GM21526 (cell line): ENCODE data around the gene ZNF423.

ENCODE experiments used
- ATAC-seq: cut with Tn5 transposase; IDR thresholded peaks from one replicate; pipeline ENCODE4 v1.9.1; 2021; ENCODE audit warnings: moderate library complexity; ENCODE audit not compliant: unreplicated experiment, low FRiP score

Gene ZNF423

DNA sequence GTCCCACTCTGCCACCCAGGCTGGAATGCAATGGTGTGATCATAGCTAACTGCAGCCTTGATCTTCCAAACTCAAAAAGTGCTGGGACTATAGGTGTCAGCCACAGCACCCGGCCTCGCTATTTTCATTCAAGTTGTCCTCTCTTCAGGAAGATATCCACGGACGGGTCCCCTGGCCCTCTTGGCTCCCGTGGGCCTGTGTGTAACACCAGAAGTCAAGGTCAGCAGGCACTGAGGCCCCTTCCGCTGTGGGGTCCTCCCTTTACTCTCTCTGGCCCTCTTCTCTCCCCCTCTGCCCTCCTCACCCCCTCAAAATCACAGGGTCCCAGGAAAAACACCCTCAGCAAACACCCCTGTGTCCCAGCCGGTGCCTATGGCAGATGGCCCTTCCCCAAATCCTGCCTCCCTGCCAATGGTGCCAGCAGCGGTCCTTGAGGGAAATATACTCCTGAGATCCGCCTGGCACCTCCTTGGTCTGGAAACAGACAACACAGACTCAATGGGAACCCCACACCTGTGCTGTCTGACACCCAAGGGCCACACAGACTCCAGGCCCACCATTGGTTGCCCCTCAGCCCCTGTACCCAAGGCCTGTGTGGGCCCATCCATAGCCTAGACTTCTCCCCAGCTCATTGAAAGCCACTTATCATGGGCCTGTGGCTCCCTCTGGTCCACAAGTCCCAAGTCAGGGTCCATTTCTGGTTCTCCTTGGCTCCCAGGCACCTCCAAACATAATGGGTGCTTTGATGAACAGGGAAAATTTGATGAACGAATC is 221.5 kb downstream of the ZNF423 start:
- ATAC-seq: no peak

DNA sequence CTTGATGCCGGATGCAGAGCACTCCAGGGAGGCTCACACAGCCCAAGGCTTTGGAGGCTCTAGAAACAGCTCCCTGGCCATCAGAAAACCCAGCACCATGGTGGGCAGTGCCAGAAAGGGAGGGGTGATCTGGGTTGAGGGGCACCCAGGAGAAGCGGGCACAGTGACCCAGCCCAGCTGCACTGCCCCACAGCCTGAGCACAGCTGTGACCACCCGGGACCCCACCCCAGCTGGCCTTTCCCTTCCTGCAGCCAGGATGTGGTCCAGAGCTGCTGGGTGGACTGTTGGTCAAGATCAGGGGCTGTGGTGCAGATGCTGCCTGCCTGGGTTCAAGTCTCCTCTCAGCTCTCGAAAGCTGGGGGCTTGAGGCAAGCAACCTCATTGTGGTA is 223.1 kb downstream of the ZNF423 start:
- no peak for ATAC-seq

DNA sequence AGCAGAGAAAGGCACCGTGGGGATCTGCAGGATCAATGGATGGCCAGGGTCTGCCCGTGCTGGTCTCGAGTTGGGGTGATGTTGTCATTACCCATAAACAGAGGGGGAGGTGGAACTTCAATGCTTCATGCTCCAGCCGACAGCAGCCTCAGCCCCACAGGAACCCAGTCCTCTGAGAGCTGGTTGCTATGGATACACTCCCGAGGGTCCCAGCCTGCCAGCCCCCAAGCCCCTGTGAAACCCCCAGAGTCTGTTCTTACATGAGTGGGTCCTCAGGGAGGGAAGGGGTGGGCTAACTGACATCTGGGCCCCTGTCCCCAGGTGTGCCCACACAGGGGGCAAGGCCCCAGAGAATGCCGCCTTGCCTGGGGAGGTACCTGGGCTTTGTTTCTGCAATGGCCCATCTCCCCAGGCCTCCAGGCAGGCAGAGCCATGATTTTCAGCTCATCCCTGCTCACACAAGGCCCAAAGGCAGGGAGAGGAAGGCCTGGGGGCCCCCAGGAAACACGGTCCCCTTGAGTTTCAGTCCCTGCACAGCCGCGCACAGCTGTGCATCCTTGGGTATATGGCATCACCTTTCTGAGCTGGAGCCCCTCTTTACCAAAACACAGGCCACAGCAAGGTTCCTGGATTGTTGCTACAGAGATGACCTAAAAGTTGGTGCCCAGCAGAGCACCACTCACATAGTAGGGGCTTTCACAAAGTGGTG is 223.7 kb downstream of the ZNF423 start:
- ATAC-seq: no peak

DNA sequence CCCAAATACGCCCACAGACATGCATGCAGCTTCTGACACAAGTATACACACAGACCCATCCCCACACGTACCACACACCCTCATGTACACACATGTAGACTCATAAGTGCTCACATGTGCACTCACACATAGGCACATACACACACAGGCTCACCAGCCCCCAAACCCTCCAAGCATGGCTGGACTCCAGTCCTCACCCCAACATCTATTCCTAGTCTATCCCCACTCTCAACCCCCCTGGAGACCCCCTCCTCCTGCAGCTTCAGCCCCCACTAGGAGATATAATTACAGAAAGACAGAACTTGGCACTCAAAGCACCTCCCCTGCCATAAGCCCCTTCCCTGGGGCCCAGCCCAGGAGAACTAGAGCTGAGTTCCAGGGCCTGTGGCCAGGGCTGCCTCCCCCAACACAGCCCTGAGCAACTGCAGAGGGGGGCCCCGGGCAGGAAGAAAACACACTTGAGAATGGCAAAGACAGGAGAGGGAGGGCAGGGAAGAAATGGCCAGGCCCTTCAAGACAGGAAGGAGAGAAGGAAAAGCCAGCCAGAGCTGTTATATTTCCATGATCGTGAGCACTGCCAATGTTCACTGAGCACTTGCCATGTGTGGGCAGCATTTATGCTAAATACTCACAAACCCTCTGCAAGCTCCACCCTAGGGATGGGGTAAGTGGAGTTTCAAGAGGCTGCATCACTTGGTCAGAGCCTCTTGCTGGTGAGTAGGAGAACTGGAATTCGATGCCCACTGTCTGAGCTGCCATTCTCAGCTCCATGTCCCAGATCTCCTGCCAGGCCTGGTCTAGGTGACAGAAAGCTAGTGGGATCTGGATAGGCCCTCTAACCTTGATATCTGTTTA is 224.5 kb downstream of the ZNF423 start:
- no peak for ATAC-seq

DNA sequence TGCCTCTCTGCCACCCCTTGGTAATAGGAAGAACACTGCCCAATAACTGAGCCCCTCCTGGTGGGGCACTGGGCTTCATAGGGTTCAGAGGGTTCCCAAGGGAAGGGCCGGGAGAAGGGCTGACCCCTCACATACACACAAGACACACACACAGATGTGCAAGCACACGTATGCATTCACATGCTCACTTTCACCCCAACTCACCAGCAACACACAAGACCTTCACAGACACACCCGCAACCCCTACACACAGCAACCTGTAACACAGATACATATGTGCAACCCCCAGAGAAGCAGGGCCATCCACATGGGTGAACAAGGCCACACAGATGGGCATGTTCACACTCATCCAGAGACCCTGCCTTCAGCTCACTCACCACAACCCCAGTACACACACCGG is 225.1 kb downstream of the ZNF423 start:
- no peak for ATAC-seq

DNA sequence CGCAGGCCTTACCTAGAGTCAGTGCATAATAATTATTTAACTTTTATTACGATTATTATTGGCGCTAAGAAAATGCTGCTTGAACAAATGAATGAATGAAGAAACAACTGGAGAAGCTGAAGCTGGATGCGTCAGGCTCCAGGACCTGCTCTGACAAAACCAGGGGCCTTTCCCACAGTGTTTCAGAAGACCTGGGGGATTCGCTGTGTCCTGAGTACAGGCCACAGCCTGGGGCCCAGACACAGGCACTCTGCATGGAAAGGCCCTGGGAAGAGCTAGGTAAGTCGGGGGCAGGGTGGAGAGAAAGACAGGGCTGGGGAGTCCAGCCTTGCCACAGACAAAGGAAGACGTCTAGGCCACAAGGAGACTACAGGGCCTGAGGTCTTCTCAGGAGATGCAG is 226.1 kb downstream of the ZNF423 start:
- no peak for ATAC-seq

DNA sequence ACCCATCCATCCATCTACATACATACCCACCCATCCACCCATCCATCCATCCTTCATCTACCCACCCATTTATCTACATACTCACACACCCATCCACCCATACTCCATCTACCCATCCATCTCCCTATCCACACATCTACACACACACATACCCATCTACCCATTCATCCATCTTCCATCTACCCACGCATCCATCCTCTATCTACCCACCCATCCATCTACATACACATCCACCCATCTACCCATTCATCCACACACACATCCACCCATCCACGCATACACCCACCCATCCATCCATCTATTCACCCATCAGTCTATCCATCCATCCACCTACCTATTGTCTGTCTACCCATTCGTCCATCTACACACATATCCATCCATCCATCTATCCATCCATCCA is 227.8 kb downstream of the ZNF423 start:
- no peak for ATAC-seq

DNA sequence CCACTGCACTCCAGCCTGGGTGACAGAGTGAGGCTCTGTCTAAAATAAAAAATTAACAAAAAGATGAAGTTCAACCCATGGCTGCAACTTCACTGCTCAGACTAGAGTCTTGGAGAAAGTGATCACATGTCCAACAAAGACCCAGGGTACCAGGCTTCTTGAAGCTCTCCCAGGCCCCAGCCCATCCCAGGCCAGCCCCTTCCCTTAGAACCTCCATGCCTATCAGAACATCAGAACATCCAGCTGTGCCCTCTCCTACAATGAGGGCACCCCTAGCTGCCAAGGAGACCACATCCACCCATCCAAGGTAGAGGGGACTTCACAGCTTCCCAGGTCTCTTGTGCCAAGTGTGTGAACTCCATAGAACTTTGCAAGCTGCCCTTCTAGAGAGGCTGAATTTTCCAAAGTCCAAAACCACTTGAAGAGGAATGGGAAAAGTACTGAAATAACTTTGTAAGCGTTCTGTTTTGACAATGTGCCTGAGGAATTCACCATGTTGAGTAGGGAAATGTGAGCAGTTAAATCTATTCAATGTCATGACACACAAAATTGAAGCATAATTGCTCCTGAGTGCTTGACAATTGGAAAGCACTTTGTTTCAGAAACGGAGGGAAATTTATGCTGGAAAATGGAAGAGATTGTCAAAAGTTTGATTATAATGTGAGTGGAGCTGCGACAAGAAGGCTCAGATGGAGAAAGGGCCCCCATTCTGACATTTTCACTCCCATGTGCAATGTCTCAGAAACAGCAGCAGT is 230.4 kb downstream of the ZNF423 start:
- ATAC-seq: no peak

DNA sequence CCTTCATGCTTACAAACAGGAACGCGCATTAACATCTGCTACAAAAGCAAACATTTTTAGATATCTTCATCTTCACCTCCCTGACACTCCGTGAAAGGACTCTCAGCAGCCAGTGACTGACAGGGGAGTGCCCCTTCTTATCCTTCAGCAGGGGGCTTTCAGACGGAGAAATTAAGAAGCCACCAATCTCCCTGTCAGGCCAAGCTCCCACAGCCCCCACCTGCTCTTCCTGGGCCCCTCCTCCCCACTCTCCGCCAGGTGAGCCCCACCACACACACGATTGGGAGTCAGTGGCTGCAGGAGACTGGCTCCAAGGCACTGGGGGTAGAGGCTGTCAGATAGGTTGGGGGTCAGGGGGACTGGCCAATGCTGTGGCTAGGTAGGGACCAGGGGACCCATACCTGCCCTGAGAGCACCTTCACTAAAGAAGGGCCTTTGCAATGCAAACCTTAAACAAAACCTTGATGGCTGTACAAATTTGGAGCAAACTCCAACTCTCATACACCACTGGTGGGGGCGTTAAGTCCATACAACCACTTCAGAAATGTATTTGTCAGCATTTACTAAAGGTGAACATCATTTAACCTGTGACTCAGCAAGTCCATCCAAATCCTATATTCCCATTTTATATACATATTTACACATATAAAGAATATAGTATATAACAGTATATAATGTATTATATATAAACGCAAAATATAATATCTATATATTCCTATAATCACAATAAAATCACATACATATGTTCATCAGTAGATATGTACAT is 232.2 kb downstream of the ZNF423 start:
- no peak for ATAC-seq

DNA sequence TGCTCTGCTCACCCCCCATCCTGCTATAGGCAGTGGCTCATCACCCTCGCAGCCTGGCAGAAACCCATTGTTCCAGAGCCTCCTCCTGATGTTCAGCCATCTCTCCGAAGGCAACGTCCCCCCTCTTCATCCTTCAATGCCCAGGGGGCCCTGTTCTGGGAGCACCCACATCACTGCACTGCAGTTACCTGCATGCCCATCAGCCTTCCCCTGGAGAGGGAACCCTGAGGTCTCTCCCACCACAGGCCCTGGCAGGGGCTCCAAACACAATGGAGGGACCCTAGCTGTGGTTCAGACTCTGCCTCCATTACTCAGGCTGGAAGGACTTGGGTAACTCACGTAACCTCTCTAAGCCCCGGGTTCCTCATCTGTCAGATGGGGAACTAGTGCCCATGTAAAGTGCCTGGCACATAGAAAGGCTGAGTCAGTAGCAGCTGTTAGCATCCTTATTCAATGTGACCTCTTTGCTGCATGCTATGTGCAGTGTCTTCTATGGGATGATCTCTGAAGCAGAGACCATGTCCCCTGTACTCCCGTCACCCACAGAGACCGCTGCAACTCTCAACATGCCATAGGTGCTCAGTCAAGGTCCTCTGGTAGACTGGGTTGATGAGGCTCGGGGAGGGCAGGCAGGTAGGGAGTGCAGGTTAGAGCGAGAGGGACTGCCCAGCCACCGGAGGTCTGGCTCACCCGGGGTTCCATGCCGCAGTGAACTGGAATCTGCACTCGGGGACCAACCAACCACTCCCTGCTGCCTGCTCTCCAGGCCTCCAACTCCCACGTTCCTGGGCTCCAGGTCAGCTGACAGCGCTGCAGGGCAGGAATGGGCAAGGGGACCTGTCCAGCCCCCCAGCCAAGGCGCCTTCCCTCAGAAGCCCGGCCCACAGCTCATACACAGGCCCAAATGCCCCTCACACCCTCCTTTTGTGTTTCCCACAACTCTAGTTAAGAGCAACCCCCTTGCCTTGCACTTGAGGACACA is 233.2 kb downstream of the ZNF423 start:
- no peak for ATAC-seq

DNA sequence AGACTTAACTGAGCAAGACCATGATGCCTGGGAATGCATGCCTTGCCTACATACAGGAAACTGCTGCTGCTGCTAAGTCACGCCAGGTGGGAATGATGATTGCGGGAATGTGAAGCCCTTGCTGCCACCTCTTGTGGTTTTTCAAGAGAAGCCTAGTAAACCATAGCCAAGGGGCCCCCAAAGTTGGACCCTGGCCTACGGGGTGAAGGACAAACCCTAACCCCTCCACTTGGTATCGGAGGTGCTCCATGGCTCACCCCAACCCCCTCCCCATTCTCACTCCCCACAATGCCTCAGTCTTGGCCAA is 233.9 kb downstream of the ZNF423 start:
- no peak for ATAC-seq

DNA sequence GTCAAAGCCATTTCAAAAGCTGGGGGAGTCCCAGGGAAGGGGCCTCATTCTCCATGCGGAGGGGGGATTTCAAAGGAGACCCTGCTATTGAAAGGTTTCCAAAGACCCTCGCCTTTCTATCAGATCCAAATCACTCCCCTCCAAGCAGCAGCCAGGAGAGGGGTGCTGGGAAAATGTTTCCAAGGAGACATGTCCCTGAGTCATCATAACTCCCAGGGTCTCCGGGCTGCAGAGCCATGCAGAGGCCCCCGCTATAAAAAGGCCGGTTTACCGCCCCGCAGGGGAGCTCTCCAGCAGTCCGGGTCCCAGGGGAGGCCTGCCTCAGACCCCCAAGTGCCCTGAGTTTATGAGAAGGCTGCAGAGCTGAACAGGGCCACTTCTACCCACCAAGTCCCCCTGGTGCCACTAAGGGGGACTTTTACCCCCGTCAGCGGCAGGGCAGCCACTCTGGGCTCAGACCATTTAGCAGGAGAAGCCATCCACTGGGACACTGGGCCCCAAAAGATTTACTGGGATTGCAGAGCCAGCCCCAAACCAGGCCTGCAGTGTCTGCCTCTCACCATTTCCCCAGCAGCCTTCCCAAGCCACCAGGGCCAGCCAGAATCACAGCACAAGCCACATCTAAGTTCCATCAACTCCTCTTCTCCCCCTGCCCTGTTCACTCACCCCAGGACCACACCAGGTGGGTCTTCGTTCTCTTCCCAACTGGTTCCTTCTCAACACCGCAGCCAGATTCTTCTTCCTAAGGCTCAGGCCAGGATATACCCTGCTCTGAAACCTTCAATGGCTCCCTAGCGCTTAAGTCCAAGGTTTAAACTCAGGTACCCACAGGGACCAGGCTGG is 234.4 kb downstream of the ZNF423 start:
- ATAC-seq: no peak

DNA sequence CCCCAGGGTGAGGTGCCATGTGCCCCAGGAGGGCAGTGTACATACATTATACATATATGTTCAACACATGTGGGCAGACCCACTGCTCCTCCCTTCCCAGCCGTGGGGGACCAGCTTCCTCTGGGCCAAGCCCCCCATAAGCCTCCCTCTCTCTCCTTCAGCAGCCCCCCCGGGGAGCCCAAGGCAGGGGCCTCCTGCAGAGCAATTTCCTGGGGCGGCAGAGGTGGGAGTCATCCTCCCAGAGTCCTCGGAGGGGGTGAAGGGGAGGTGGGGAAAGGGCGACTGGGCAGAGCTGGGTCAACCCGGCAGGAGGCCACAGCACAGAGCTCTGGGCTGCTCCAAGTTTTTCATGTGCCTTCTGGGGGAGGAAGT is 235.1 kb downstream of the ZNF423 start:
- ATAC-seq: no peak

DNA sequence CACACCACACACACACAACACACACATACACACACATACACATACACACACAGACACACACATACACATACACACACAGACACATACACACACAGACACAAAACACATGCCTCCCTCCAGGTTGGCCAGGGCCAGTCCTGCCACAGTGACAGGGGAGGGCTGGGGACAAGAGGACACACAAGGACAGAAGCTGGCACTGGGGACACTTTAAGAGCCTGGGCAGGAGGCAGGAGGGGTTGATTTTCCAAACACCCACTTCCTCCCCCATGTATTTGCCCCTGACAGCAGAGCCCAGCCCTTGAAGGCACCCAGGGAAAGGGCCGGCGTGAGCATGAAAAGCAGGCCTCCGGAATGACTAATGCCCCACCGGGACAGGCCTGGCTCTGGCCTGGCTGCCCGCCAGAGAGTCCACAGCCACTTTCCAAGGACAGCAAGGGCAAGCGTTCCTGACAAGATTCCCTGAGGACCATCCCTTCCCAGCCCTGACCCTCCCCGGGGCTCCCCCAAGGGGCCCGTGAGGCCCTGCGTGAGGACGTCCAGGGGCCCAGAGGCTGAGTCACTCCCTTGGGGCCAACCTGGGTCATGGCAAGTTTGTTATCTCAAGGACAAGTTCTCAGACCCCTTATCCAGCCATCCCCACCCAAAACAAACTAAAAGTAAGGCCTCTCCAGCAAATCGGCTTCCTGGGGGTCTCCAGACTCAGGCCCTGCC is 235.6 kb downstream of the ZNF423 start:
- ATAC-seq: no peak

DNA sequence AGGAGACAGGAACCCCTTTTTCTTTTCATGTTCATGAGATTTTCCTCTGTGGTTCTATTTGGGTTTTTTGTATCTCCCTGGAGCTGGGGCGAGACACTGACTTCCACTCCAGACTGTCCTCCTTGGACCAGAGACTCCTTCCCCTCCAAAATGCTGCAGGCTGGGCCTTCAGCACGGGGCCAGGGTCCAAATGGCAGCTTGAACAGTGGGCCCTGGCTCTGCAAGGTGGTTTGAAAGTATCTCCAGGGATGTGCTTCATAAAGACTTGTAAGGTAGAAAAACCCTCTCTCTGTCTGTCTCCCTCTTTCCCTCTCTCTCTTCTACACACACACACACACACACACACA is 236.1 kb downstream of the ZNF423 start:
- no peak for ATAC-seq

DNA sequence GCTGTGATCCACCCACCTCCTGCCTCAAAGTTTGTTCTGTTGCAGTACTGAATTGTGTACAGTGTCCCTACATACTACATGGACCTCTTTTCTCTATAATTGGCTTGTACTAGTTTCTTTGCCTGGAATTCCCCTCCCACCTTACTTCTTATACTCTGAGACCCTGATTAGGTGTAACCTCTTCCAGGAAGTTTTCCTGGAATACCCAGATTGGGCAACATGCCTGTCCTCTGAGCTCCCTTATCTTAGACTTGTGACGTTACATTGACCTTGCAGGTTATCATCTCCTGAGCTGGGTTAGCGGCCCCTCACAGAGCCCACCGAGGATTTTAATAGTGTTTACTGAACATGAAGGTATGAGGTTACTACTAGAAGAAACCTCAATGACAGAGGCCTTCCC is 237.0 kb downstream of the ZNF423 start:
- ATAC-seq: no peak

DNA sequence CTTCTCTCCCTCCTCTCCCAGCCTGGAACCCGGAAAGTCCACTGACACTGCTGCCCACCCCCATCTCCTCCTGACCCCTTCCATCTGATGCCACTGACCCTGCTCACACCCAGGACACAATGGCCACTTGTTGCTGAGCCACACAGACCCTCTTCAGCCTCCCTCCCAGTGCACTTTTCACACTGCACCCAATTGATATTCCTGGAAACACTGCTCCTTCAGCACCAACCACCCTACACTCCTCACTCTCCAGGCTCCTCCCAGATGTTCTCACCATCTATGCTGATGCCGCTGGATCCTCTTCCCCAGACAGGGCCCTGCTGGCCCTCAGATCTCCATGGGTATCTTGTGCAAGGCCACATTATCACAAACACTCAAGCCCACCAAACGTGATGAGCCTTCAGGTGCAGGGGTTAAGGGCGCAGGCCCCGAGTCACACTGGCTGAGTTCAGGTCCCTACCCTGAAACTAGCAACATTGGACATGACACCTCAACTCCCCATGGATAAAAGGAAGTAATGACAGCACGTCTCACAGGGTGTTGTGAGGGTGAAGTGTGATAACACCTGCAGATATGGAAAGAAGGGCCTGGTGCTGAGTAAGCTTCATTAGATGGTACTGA is 238.1 kb downstream of the ZNF423 start:
- no peak for ATAC-seq
